BLaER1 (cell line): Measurements from ENCODE around the gene NTN3.

Experiments used
- H3K27ac ChIP-seq: shearing (Covaris generic); formaldehyde crosslinking; 2 replicates; pipeline ENCODE4 v1.8.1; 2022
- H3K27me3 ChIP-seq: shearing (Covaris generic); formaldehyde crosslinking; 2 replicates; pipeline ENCODE4 v1.8.1; 2022
- H3K36me3 ChIP-seq: shearing (Covaris generic); formaldehyde crosslinking; 2 replicates; pipeline ENCODE4 v1.8.1; 2022
- H3K4me1 ChIP-seq: shearing (Covaris generic); formaldehyde crosslinking; 2 replicates; pipeline ENCODE4 v1.8.1; 2022
- H3K4me2 ChIP-seq: shearing (Covaris generic); formaldehyde crosslinking; 2 replicates; pipeline ENCODE4 v1.8.1; 2022
- H3K4me3 ChIP-seq: shearing (Covaris generic); formaldehyde crosslinking; 2 replicates; pipeline ENCODE4 v1.8.1; 2022
- H3K9ac ChIP-seq: shearing (Covaris generic); formaldehyde crosslinking; 2 replicates; pipeline ENCODE4 v1.8.1; 2022
- H3K9me3 ChIP-seq: shearing (Covaris generic); formaldehyde crosslinking; 2 replicates; pipeline ENCODE4 v1.8.1; 2022
- H4K20me1 ChIP-seq: shearing (Covaris generic); formaldehyde crosslinking; 2 replicates; pipeline ENCODE4 v1.8.1; 2022
- Cebpa-rat ChIP-seq: shearing (Covaris generic); IDR thresholded peaks from 2 replicates; pipeline ENCODE4 v1.8.1; 2022

The NTN3 gene

DNA sequence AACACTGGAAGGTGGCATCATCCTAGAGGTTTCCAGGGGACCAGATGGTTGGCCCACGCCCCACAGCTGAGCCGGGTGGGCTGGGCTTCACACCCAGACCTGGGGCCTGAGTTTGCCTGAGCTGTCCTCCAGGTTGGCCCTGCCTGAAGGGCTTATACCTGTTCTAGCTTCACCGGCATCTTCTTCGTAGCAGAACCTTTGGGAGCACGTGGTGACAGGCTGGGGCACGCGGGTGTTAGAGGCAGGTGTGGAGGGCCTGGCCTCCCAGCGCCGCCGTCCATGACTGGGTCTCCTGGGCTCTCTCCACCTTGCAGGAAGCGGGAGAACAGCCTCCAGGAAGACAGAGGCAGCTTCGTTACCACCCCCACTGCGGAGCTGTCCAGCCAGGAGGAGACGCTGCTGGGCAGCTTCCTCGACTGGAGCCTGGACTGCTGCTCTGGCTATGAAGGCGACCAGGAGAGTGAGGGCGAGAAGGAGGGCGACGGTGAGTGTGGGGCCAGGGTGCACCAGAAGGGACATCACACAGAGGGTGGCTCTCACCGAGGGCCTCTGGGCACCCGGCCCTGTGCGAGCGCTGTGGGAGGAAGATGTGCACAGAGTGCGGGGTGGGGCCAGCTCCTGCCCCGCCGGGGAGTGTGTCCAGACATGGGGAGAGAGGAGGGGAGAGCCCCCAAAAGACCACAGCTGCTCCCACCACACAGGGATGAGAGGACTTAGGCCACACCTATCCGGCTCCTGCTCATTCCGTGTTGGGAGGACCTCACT, 15.8 kb upstream of the NTN3 start:
- Histone ChIP-seq H3K9ac (no peak overlapping the region), H3K36me3 (peaks cover 80% of the 10 kb centered on the region), H3K4me1 (peaks cover 44% of the 10 kb centered on the region), H3K27ac (no peak overlapping the region), H3K9me3 (no peaks in the 10 kb centered on the region), H3K4me3 (no peak overlapping the region), H3K4me2 (no peak overlapping the region), H3K27me3 (no peaks in the 10 kb centered on the region), H4K20me1 (peaks cover 67% of the 10 kb centered on the region)
- TF ChIP-seq Cebpa-rat = no peak

DNA sequence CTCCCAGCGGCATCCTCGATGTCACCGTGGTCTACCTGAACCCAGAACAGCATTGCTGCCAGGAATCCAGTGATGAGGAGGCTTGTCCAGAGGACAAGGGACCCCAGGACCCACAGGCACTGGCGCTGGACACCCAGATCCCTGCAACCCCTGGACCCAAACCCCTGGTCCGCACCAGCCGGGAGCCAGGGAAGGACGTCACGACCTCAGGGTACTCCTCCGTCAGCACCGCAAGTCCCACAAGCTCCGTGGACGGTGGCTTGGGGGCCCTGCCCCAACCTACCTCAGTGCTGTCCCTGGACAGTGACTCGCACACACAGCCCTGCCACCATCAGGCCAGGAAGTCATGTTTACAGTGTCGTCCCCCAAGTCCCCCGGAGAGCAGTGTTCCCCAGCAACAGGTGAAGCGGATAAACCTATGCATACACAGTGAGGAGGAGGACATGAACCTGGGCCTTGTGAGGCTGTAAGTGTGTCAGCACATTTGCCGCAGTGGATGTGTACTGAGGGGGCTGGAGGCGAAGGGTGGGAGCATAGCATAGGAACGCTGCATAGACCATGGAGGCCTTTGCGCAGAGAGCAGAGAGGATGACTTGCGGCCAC, 14.4 kb upstream of the NTN3 start:
- Histone ChIP-seq H3K9ac (0 out of 2 replicates have a peak overlapping the region, but pooled peaks have one; percentile 15), H3K4me2 (no peak overlapping the region), H4K20me1 (peaks cover 73% of the 10 kb centered on the region), H3K36me3 (peaks cover 76% of the 10 kb centered on the region), H3K27ac (no peak overlapping the region), H3K9me3 (no peaks in the 10 kb centered on the region), H3K4me3 (no peak overlapping the region), H3K27me3 (no peaks in the 10 kb centered on the region), H3K4me1 (peaks cover 44% of the 10 kb centered on the region)
- no peak for TF ChIP-seq Cebpa-rat

DNA sequence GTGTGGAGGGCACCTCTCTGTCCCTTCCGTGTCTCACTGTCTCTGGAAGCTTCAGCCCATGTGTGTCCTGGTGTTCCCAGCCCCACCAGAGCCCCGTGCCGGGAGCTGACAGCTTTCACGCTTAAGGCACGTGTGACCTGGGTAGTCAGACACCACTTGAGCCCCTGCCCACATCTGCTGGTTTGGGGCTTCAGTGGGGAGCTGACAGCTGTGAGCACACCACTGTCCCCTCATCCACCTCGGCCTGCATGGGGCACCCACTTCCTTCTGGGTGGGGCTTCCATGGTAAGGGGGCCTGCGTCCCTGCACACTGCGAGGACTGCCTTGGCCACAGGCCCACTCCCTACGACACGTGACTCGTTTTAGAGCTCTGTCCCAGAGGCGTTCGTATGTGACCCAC, 13.8 kb upstream of the NTN3 start:
- H3K36me3 ChIP-seq = peaks cover 77% of the 10 kb centered on the region
- H3K9ac ChIP-seq = 0 out of 2 replicates have a peak overlapping the region, but pooled peaks have one; percentile 15
- TF ChIP-seq Cebpa-rat = no peak
- peaks cover 73% of the 10 kb centered on the region for H4K20me1 ChIP-seq
- no peak overlapping the region for H3K4me2 ChIP-seq
- H3K4me3 ChIP-seq = no peak overlapping the region
- H3K9me3 ChIP-seq = no peaks in the 10 kb centered on the region
- H3K27ac ChIP-seq = no peak overlapping the region
- peaks cover 44% of the 10 kb centered on the region for H3K4me1 ChIP-seq
- H3K27me3 ChIP-seq = no peaks in the 10 kb centered on the region

GRCh38 chr16:2457946-2458345, 13.2 kb upstream of the NTN3 start:
- Histone ChIP-seq H3K4me2 (0 out of 2 replicates have a peak overlapping the region, but pooled peaks have one; percentile 99), H3K4me3 (no peak overlapping the region), H3K9me3 (no peaks in the 10 kb centered on the region), H3K9ac (no peak overlapping the region), H4K20me1 (peaks cover 73% of the 10 kb centered on the region), H3K27me3 (no peaks in the 10 kb centered on the region), H3K27ac (no peak overlapping the region), H3K4me1 (peaks cover 47% of the 10 kb centered on the region), H3K36me3 (peaks cover 75% of the 10 kb centered on the region)
- TF ChIP-seq Cebpa-rat = no peak

DNA sequence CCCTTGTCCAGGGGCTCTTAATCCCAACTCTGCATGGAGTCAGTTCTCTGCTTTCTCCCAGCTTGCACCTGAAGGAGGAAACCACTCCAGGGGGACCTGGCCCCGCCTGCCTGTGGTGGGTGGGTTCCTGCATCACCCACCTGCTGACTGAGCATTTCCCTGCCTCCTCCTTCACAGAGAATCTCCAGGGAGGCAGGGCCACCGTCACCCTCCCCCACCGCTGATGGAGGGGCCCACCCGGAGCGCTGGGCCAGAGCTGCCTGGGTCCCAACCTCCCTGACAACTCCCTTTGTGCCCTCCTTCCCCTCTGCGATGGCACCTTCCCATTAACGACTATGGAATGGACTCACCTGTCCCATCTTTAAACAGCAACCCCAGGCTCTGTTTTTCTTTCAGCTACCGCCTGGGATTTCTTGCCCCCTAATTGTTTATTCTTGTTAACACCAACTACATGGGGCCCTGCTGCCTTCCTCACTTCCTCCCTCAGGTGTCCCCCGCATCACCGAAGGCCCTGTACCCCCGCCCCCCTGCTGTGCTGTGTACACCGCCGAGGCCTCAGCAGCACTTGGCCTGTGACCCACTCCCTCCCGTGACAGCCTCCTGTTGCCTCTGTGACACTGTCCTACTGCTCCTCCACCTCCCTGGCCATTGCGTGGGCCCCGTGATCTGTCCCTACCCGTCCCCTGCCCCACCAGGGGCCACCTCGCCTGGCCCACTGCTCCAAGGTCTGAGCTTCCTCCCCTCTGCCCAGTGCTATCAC, 12.0 kb upstream of the NTN3 start:
- H3K4me1 ChIP-seq = peaks cover 56% of the 10 kb centered on the region
- H3K36me3 ChIP-seq = peaks cover 64% of the 10 kb centered on the region
- H3K9ac ChIP-seq = peak overlapping the region; percentile 82
- peak overlapping the region; percentile 48 for H3K27ac ChIP-seq
- peak overlapping the region; percentile 99 for H3K4me2 ChIP-seq
- H4K20me1 ChIP-seq = peaks cover 67% of the 10 kb centered on the region
- H3K9me3 ChIP-seq = no peaks in the 10 kb centered on the region
- peak overlapping the region; percentile 75 for H3K4me3 ChIP-seq
- TF ChIP-seq Cebpa-rat = no peak
- H3K27me3 ChIP-seq = no peaks in the 10 kb centered on the region

- no peaks in the 10 kb centered on the region for H3K9me3 ChIP-seq
- H3K4me2 ChIP-seq = peak within 1 kb of the TSS; percentile 99
- H3K9ac ChIP-seq = peak within 1 kb of the TSS; percentile 82
- peaks cover 64% of the 10 kb centered on the region for H4K20me1 ChIP-seq
- peaks cover 64% of the 10 kb centered on the region for H3K4me1 ChIP-seq
- H3K36me3 ChIP-seq = peaks cover 56% of the 10 kb centered on the region
- no peaks in the 10 kb centered on the region for H3K27me3 ChIP-seq
- peak within 1 kb of the TSS; percentile 75 for H3K4me3 ChIP-seq
- peak within 1 kb of the TSS; percentile 48 for H3K27ac ChIP-seq
- TF ChIP-seq Cebpa-rat = no peak
These were observed 11.3 kb upstream of the NTN3 start, which contains the start of gene TEDC2 for GRCh38 chr16:2459647-2460390. TSS of gene TEDC2 (plus strand) at chr16:2460109. CDS start at chr16:2460145, 36 bp downstream.

GRCh38 chr16:2460391-2460713, 10.7 kb upstream of the NTN3 start:
- Histone ChIP-seq H4K20me1 (peaks cover 59% of the 10 kb centered on the region), H3K9ac (peak overlapping the region; percentile 82), H3K27me3 (no peaks in the 10 kb centered on the region), H3K4me3 (peak overlapping the region; percentile 75), H3K9me3 (no peaks in the 10 kb centered on the region), H3K4me1 (peaks cover 64% of the 10 kb centered on the region), H3K27ac (peak overlapping the region; percentile 48), H3K36me3 (peaks cover 51% of the 10 kb centered on the region), H3K4me2 (peak overlapping the region; percentile 99)
- TF ChIP-seq Cebpa-rat = no peak

- H3K4me2 ChIP-seq = peak overlapping the region; percentile 99
- H3K9me3 ChIP-seq = no peaks in the 10 kb centered on the region
- no peaks in the 10 kb centered on the region for H3K27me3 ChIP-seq
- H3K4me1 ChIP-seq = peaks cover 68% of the 10 kb centered on the region
- peak overlapping the region; percentile 48; the same call in 1 of the 2 replicates for H3K27ac ChIP-seq
- H3K4me3 ChIP-seq = peak overlapping the region; percentile 75
- H4K20me1 ChIP-seq = peaks cover 55% of the 10 kb centered on the region
- TF ChIP-seq Cebpa-rat = no peak
- peak overlapping the region; percentile 82; the same call in 1 of the 2 replicates for H3K9ac ChIP-seq
- peaks cover 45% of the 10 kb centered on the region for H3K36me3 ChIP-seq
These were observed 10.2 kb upstream of the NTN3 start for GRCh38 chr16:2460916-2461315.
